Measurements from ENCODE around the gene ZFYVE16. TPM values are rescaled to one million over a fixed set of nuclear protein-coding genes. Genes with fewer than 3 reads are reported as not detected.
A peak's percentile ranks its signal among the peaks of the same experiment; 100 is the strongest.

The ZFYVE16 gene
- total and polyA plus RNA-seq, 10 of the 15 experiments (the other 5 are each of a cell fraction or from before 2014, with no cell fraction given) = 2.9 to 11.2 (median 7.8) TPM

- TF ChIP-seq TBL1XR1 (IDR thresholded peaks at IDR 0.05; ENCODE audit: low read depth, low read length) (no peak), CHD1 (IDR thresholded peaks at IDR 0.05; ENCODE audit: low read depth, low read length) (no peak), ATF3 (IDR thresholded peaks at IDR 0.05; ENCODE audit: borderline replicate concordance, extremely low read depth, low read depth, low read length) (no peak), CHD4 (IDR thresholded peaks at IDR 0.05) (no peak), HDAC2 (IDR thresholded peaks at IDR 0.05) (peak; percentile 43; the same call in 1 of the 2 replicates), BCLAF1 (IDR thresholded peaks at IDR 0.05) (no peak), POU2F2 (IDR thresholded peaks at IDR 0.05; ENCODE audit: borderline replicate concordance, low read depth, low read length) (no peak), ZNF24 (IDR thresholded peaks at IDR 0.05) (no peak), POLR2AphosphoS5 (IDR thresholded peaks at IDR 0.05; ENCODE audit: low read length) (no peak), RFX5 (IDR thresholded peaks at IDR 0.05; ENCODE audit: low read depth, low read length) (no peak), SUZ12 (IDR thresholded peaks at IDR 0.05; ENCODE audit: unreplicated experiment) (no peak), PKNOX1 (IDR thresholded peaks at IDR 0.05) (no peak), ZNF687 (IDR thresholded peaks at IDR 0.05) (no peak), LARP7 (IDR thresholded peaks at IDR 0.05) (no peak)
These were observed 707 bp upstream of the ZFYVE16 start (continued) for GRCh38 chr5:80406980-80407734.
